HK-2 (cell line): ENCODE measurements around the gene R3HDM1.
"Not testable (repeated sequence)": the region's sequence is repeated elsewhere in the genome, so short reads cannot be mapped to it uniquely, and the experiment has no call there.

Experiments used
- DNase-seq: peaks from one replicate; pipeline ENCODE4 v3.0.0-alpha.2; 2018; ENCODE audit not compliant: unreplicated experiment

The R3HDM1 gene

DNA sequence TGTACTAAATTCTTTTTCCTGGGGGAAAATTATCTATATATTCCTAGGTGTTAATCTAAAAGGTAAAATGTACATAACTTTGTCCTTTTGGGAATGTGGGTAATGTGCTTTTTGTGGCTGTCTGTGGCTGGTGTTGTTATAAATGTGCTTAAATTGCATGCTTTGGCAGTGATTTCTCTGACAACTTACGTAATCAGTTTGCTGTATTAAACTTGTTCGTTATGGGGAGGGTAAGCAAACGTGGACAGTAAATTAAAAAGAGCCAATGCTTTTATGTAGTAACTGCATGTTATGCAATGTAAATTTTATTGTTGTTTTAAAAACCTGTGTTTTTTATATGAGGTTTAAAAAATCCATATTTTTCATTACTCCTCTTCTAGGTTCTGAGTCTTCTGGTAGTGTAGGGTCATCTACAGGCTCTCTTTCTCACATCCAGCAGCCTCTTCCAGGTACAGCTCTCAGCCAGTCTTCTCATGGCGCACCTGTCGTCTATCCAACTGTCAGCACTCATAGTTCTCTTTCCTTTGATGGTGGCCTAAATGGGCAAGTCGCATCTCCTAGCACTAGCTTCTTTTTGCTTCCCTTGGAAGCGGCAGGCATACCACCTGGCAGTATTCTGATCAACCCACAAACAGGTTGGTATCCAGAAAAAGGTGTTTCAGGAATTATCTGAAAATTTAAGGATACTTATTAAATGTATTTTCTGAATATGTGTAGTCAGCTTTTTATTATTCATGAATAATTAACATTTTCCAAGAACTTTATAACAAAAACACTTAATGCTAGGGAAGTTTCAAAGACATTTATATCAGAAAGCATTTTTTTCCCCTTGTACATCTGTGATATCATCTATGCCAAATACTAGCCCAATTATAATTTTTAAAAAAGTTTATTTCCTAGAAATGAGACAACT lies 110.1 kb downstream of the R3HDM1 start:
- no peak for DNase-seq

DNA sequence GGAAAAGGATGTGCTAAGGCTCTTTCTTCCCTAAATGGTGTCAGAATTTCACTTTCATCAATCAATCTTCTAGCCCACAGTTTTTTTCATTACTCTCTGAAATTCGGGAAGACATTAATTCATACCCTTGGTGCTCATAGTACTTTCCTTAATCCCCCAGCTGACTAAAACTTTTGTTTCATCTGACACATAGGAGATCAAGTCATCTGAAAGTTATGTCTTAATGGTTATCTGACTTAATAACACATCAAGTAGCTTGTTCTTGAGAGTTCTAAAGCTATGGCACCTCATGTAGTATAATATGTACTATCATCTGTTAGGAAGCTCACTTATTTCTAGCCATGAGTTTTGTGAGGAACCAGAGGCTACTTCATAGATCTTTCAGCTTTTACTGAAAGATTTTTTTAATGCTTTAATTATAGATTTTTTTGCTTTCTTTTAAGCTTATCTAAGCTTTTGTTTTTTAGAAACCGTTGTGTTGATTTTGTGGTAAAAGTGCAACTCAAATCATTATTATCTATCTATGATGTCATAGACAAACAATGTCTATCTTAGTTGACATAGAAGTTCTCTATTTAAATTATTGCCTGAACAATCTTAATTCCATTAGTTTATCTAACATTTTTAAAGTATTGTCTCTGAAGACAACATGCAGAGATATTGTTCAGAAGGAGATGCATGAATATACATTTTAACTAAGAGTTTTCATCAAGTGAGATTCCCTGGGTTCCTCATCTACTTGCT lies 116.7 kb downstream of the R3HDM1 start:
- DNase-seq, result no peak

DNA sequence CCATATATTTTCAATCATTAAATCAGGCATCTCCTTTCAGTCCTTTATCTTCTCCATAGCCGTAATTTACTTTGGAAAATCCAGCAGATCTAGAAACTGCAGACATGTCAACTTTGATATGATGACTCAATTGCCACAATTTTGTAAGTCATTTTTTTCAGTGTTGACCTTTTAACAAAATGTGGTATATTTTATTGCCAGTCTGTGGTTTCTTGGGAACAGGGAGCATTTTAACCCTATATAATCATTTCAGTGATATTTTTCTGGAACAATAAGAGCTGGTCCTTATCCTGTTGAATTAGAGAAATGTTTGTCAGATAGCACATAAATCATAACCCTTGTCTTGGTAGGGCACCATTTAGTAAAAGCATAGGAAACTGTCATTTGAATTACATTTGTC lies 119.4 kb downstream of the R3HDM1 start:
- DNase-seq, result no peak

DNA sequence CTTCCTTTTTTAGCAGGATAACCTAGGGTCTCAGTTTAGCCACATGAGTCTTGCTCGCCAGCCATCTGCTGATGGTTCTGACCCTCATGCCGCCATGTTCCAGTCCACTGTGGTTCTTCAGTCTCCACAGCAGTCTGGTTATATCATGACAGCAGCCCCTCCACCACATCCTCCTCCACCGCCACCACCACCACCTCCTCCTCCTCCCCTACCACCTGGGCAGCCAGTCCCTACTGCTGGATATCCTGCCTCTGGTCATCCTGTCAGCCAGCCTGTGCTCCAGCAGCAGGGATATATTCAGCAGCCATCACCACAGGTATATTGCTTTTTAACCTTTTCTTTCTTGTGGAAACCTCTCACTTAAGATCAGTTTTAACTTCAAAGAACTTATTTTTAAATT lies 120.4 kb downstream of the R3HDM1 start:
- no peak for DNase-seq

DNA sequence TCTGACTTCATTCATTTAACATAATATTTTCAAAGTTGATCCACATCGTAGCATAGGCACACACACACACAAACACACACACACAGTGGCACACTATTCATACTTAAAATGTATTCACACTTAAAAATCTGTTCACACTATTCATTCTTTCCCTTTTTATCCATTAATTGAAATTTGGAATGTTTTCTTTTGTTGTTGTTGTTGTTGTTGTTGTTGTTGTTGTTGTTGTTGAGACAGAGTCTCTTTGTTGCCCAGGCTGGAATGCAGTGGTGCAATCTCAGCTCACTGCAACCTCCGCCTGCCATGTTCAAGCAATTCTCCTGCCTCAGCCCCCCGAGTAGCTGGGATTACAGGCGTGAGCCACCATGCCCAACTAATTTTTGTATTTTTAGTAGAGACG lies 123.0 kb downstream of the R3HDM1 start:
- not testable (repeated sequence) for DNase-seq

DNA sequence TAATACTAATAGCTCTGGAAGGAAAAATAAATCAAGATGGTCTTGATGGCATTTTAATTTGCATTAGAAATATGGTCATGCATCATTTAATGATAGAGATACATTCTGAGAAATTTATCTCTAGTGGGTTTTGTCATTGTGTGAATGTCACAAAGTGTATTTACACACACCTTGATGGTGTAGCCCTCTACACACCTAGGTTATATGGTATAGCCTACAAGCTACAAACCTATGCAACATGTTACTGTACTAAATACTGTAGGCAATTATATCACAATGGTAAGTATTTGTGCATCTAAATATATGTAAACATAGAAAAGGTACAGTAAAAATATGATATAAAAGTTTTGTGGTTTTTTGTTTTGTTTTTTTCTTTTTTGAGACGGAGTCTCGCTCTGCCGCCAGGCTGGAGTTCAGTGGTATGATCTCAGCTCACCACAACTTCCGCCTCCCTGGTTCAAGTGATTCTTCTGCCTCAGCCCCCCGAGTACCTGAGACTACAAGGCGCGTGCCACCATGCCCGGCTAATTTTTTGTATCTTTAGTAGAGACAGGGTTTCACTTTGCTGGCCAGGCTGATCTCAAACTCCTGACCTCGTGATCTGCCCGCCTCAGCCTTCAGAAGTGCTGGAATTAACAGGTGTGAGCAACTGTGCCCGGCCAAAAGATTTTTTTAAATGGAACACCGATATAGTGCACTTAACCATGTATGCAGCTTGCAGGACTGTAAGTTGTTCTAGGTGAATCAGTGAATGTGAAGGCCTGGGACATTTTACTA lies 126.7 kb downstream of the R3HDM1 start:
- no peak for DNase-seq

DNA sequence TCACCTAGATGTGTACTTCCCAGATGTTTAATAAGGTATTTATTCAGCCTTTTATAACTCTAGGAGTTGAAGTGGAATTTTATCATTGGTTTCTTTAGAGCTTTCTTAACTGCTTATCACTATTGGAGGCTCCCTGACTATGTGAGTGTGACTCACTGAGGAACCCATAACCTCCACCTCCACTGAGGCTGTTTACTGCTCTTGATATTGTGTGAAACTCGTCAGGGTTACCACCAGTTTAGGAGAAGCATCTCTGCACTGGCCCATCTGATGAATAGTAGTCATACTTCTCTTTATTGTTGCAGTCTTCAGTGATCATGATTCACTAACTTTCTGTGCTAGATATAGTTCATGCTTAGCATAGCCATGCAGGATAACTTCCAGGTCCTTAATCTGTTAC lies 130.8 kb downstream of the R3HDM1 start:
- no peak for DNase-seq

DNA sequence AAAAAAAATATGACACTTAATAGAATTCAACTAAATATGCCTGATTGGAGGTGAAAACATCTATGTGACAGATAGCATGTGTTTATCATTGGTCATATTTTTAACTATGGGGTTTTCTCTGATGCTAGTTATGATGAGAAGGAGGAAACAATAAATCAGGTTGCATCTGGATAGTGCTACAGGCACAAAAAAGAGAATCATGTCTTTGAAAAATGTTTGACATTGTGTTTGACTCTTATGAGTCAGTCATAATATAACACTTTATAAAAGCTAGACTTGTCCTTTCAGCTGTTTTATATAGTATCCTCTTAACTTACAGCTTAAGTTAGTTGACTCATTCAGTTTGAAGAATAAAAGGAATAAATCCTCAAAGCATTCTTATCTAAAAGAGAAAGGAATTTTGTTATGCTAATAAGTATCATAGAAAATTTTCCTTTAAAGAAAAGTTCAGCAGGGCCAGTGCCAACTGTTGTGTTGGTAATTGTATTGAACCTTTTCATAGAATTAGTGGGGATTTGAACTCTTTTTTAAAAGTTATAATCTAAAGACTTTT lies 131.9 kb downstream of the R3HDM1 start:
- no peak for DNase-seq

DNA sequence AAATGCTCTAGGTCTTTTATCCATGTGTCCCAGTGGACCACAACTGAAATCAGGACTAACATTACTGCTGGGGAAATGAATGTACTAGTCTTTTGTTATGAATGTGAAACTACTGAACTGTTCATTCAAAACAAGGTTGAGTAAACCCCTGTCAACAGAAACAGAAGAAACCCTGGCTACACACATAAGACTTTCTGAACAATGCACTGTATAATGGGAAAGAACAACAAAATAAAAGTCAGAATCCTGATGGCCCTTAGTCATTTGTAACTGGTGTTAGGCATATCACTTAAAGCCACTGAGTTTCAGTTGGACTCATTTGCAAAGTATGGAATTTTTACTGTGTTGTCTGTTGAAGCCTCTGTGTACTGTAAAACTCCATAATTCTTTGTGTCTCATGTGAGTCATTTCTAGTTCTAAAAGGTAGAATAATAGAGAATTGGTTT lies 133.4 kb downstream of the R3HDM1 start:
- DNase-seq, result no peak

DNA sequence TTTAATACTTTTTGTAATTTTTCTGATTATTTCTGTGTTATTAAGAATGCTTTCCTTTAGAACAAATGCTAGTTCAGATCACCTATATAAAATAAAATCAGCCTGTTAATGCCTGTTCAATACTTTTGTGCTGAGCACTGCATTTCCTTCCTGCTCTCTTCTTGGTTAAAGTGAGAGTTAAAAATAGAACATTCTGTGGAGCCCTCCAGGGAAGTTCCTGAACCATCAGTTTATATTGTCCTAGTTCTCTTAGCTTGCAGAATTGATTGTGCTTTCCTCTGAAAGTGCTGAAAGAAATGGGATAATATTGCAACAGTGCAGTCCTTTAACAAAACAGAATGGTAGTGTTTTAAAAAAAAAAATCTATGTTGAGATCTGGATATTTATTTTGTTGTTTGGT lies 135.8 kb downstream of the R3HDM1 start:
- DNase-seq, result no peak

DNA sequence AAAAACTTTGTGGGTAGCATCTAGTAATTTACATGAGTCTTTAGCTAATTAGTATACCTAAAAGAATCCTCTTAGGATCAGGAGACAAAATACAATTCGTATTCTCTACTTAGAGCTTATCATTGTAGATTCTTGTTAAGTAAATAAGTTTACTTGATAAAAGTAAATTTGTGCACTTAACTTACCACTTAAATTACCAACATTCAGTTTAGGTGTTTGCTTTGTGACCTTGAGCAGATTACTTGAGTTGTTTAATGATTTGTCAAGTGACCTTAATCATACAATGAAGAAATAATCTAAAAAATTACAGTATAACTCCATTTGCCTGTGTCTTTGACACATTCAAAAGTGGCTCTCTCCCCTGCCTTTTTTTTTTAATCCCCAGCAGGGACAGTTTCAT lies 143.2 kb downstream of the R3HDM1 start:
- DNase-seq, result no peak

DNA sequence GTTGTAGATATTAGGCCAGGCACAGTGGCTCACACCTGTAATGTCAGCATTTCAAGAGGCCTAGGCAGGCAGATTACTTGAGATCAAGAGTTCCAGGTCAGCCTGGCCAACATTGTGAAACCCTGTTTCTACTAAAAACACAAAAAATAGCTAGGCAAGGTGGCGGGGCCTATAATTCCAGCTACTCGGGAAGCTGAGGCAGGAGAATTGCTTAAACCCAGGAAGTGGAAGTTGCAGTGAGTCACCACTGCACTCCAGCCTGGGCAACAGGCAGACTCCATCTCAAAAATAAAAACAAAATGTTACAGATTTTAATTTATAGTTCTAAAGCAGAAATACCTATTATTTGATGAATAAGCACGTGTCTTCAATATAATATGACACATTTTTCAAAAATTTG lies 144.7 kb downstream of the R3HDM1 start:
- no peak for DNase-seq

DNA sequence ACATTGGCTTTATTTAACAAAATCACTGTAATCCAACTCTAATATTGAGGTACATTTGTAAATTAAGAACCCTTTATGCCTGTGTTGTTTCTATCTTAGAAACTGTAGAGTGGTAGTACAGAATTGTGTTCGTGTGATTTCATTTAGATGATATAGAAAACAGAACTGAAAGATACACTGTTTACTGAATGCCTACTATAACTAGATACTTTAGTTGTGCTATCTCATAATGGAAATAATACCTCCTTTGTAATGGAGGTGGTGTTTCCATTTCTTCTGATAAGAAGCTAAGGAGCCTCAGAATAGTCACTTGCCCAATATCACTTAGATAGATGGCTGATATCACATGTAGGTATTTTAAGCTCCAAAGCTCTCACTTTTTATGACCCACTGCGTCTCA lies 147.8 kb downstream of the R3HDM1 start:
- no peak for DNase-seq

DNA sequence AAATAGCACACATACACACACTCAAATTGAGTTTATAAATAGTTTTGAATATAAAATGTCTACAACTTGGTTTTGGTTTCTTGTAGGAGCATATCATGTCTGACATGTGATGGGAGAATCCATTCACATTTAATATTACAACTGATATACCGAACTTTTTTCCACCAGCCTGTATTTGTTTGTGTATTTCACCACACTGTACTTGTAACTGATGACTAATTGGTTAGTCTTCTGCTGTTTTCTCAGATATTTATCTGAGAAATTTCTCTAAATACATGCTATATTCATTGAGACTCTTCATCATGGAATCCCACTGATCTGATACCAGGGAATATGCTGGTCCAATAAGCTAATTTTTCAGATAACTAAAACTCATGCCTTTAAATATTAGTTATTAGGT lies 154.1 kb downstream of the R3HDM1 start:
- DNase-seq, result no peak

DNA sequence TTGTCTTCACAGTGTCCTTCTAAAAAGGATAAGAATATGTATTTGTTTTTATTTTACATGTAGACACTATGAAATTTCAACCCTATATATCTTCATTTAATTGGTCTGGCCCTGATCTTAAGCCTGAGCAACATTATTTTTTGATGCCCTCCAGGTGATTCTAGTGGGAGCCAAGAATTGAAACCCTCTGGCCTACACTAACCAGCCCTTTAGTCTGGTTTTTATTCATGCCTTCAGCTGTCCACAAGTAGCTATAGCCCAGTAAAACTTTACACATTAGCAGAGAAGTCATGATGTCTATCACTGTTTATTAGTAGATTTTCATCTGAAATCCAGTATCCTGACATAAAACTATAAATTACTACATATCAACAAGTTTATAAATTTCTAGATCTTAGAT lies 157.7 kb downstream of the R3HDM1 start:
- no peak for DNase-seq

DNA sequence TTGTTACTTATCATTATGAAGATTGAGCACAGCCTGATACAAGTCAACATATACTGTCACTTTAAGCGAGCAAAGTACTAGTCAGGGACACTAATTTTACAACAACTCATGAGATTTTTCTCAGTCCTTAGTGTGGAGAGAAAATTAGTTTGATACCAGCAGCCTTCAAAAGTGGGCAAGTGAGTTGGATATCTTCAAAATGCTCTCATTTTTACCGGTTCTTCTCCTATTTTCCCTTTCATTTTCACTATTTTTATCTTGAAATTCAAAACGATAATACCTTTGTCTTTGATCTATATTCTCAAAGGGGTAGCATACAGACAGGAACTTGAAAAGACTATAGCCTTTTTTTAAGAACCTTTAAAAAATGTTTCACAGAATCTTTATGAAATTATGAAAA lies 158.4 kb downstream of the R3HDM1 start:
- DNase-seq, result no peak

DNA sequence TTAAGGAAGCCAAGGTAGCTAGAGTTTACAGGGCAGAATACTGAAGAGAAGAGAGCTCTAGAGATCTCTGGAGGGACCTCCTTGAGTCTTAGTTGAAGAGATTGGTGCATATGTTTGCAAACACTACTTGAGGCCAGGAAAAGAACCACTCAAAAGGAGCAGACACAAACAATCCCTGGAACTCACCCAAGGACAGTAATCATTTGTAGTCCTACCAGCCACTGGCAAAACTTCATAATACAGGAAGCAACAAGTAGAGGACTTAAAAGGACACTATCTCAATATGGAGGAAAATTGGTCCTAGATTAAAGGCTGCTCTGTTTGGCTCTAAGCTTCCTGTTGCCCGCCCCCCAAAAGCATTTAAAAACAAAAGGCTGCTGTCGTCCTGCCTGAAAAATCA lies 163.4 kb downstream of the R3HDM1 start:
- DNase-seq, result no peak

DNA sequence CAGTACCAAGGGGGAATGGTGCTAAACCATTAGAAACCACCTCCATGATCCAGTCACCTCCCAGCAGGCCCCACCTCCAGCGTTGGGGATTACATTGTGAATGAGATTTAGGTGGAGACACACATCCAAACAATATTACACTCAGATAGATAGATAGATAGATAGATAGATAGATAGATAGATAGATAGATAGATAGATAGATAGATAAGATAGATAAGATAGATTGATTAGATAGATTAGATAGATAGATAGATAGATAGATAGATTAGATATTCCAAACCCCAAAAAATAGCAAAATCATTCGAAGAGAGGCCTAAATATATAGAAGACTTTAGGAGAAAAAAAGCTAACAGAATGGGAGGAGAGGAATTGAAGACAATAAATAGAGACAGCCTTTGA lies 167.6 kb downstream of the R3HDM1 start:
- DNase-seq, result no peak

DNA sequence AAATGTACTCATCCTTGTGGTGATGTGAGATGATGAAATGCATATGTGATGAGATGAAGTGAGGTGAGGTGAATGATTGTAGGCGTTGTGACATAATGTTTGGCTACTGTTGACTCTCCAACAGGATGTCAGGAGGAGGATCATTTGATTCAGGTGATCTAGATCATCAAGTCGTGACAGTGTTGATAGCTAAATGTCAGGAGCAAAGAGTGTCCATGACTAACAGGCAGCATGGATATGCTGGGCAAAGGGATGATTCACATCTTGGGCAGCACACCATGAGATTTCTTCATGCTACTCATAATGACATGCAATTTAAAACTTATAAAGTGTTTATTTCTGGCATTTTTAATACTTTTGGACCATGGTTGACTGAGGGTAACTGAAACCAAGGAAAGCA lies 170.2 kb downstream of the R3HDM1 start:
- DNase-seq, result no peak

DNA sequence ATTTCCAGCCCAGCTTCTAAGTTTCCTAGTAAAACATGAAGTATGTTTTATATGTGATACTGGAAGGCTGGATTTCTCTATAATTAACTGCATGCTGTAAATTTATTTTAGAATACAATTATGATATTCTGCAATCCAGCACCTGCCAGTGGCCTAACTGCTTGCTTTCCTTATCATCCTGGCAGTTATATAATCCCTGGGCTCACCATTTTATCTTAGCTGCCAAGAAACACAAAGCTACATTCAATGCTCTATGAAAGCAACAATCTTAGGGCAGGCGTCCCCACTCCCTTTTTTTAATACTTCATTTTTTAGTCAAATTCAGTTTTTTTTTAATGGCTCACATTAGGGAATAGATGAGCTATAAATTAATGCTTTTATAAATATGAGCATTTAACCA lies 172.0 kb downstream of the R3HDM1 start:
- no peak for DNase-seq

DNA sequence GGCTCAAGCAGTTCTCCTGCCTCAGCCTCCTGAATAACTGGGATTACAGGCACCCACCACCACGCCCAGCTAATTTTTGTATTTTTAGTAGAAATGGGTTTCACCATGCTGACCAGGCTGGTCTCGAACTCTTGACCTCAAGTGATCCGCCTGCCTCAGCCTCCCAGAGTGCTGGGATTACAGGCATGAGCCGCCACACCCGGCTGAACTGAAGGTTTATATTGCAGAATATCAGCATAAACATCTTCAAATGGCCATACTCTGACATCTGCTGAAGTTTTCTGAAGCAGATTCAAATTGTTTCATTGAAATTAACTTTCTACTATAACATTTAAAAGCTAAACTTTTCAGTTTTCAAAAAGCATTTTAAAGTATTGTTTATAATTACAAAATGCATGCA lies 172.8 kb downstream of the R3HDM1 start:
- not testable (repeated sequence) for DNase-seq

DNA sequence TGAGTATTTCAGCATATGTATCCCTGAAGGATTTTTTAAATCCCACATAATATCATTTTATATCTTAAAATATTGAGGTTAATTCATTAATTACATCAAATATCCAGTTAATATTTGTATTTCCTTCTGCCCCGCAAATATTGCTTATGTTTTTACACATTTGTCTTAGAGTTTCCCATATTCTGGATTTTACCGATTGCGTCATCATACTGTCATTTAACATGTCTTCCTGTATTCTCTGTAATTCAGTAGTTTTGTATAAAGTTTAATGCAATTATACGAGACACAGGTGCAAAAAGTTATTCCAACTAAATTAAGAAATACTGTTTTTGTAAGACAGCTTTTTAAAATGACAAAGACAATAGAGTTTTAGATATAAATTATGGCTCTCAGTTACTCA lies 176.9 kb downstream of the R3HDM1 start:
- DNase-seq, result no peak
